HEK293 (cell line): Measurements from ENCODE around the gene DHRS11.

Source experiments
- CTCF ChIA-PET: fragments of 350-600 bp; formaldehyde crosslinking; extraction: SDS; loops from one replicate; lab custom pipeline; 2021; ENCODE audit warnings: antibody characterized with exemption; lab: Yijun Ruan, JAX
- POLR2A ChIA-PET: fragments of 300-600 bp; formaldehyde crosslinking; extraction: SDS; loops from one replicate; lab custom pipeline; 2020; ENCODE audit warnings: antibody characterized with exemption, inconsistent platforms; lab: Yijun Ruan, JAX
- H3K27ac ChIP-seq: fragments of 200-500 bp; sonication (Bioruptor generic); 2 replicates; pipeline ENCODE4 v1.5.1; 2014; ENCODE audit warnings: low read depth, low read length, control low read depth, inconsistent platforms; ENCODE audit errors: extremely low read depth
- H3K36me3 ChIP-seq, 2 experiments: fragments of 200-500 bp in 1 of 2; sonication (Bioruptor generic) in 1 of 2; 1 replicate in 1 of 2; 2 replicates in 1 of 2; pipeline ENCODE4 v1.5.1; 2014 to 2017; ENCODE audit warnings: inconsistent platforms in 2 of 2, low read length in 2 of 2; ENCODE audit not compliant: control insufficient read depth in 2 of 2, insufficient read depth in 1 of 2
- H3K4me1 ChIP-seq: fragments of 200-500 bp; sonication (Bioruptor generic); 2 replicates; pipeline ENCODE4 v1.5.1; 2014; ENCODE audit warnings: mild to moderate bottlenecking, low read length, inconsistent platforms; ENCODE audit not compliant: control insufficient read depth, insufficient read depth
- H3K4me3 ChIP-seq: 2 replicates; pipeline ENCODE4 v1.5.1; 2011; ENCODE audit warnings: low read depth, mild to moderate bottlenecking, control low read depth, low read length, moderate library complexity
- H3K9me3 ChIP-seq: fragments of 200-500 bp; sonication (Bioruptor generic); 2 replicates; pipeline ENCODE4 v1.5.1; 2014; ENCODE audit warnings: low read depth, low read length, inconsistent platforms; ENCODE audit not compliant: control insufficient read depth, insufficient read depth
- BCL11A ChIP-seq: fragments of 450-650 bp; formaldehyde crosslinking; IDR thresholded peaks from 2 replicates; pipeline ENCODE4 v1.5.1; 2016; ENCODE audit warnings: low read depth, missing biosample characterization, missing genetic modification characterization
- MEIS1 ChIP-seq: sonication (generic); formaldehyde crosslinking; IDR thresholded peaks from 2 replicates; pipeline ENCODE4 v1.8.1; 2022; ENCODE audit warnings: missing genetic modification reagents, mild to moderate bottlenecking, borderline replicate concordance
- OSR2 ChIP-seq: fragments of 450-650 bp; formaldehyde crosslinking; IDR thresholded peaks from 2 replicates; pipeline ENCODE4 v1.5.1; 2016; ENCODE audit warnings: missing biosample characterization, missing genetic modification characterization
- TCF7L2 ChIP-seq: IDR thresholded peaks from 2 replicates; pipeline ENCODE4 v1.6.1; 2011; ENCODE audit warnings: low read depth, mild to moderate bottlenecking, inconsistent platforms, low read length, moderate library complexity, borderline replicate concordance
- YY1 ChIP-seq: fragments of 450-650 bp; formaldehyde crosslinking; IDR thresholded peaks from 2 replicates; pipeline ENCODE4 v1.5.1; 2018; ENCODE audit warnings: missing biosample characterization, missing genetic modification characterization
- ZNF114 ChIP-seq: fragments of 450-650 bp; formaldehyde crosslinking; IDR thresholded peaks from 2 replicates; pipeline ENCODE4 v1.5.0; 2017; ENCODE audit warnings: missing biosample characterization, missing genetic modification characterization
- ZNF155 ChIP-seq: fragments of 450-650 bp; formaldehyde crosslinking; IDR thresholded peaks from 2 replicates; pipeline ENCODE4 v1.5.1; 2016; ENCODE audit warnings: missing biosample characterization, missing genetic modification characterization
- ZNF174 ChIP-seq: fragments of 450-650 bp; formaldehyde crosslinking; IDR thresholded peaks from 2 replicates; pipeline ENCODE4 v1.5.0; 2017; ENCODE audit warnings: missing biosample characterization, mild to moderate bottlenecking, missing genetic modification characterization
- ZNF214 ChIP-seq: fragments of 450-650 bp; formaldehyde crosslinking; IDR thresholded peaks from 2 replicates; pipeline ENCODE4 v1.5.1; 2017; ENCODE audit warnings: missing biosample characterization, mild to moderate bottlenecking, missing genetic modification characterization, borderline replicate concordance
- ZNF221 ChIP-seq: fragments of 450-650 bp; formaldehyde crosslinking; IDR thresholded peaks from 2 replicates; pipeline ENCODE4 v1.5.1; 2017; ENCODE audit warnings: missing biosample characterization, missing genetic modification characterization, borderline replicate concordance
- ZNF23 ChIP-seq: fragments of 450-650 bp; formaldehyde crosslinking; IDR thresholded peaks from 2 replicates; pipeline ENCODE4 v1.5.1; 2016; ENCODE audit warnings: missing biosample characterization, missing genetic modification characterization, borderline replicate concordance
- ZNF366 ChIP-seq: fragments of 450-650 bp; formaldehyde crosslinking; conservative IDR thresholded peaks from 2 replicates; pipeline ENCODE4 v1.5.1; 2016; ENCODE audit warnings: missing biosample characterization, missing genetic modification characterization
- ZNF394 ChIP-seq: fragments of 450-650 bp; formaldehyde crosslinking; IDR thresholded peaks from 2 replicates; pipeline ENCODE4 v1.5.1; 2016; ENCODE audit warnings: missing biosample characterization, missing genetic modification characterization, mild to moderate bottlenecking, moderate library complexity, borderline replicate concordance
- ZNF510 ChIP-seq: fragments of 450-650 bp; formaldehyde crosslinking; IDR thresholded peaks from 2 replicates; pipeline ENCODE4 v1.5.1; 2018; ENCODE audit warnings: mild to moderate bottlenecking, missing genetic modification characterization, missing biosample characterization; ENCODE audit not compliant: insufficient replicate concordance
- ZNF544 ChIP-seq: fragments of 450-650 bp; formaldehyde crosslinking; IDR thresholded peaks from 2 replicates; pipeline ENCODE4 v1.5.0; 2017; ENCODE audit warnings: missing biosample characterization, missing genetic modification characterization
- ZNF558 ChIP-seq: fragments of 450-650 bp; formaldehyde crosslinking; IDR thresholded peaks from 2 replicates; pipeline ENCODE4 v1.5.1; 2016; ENCODE audit warnings: missing biosample characterization, missing genetic modification characterization
- ZNF792 ChIP-seq: fragments of 450-650 bp; formaldehyde crosslinking; IDR thresholded peaks from 2 replicates; pipeline ENCODE4 v1.5.1; 2016; ENCODE audit warnings: missing biosample characterization, missing genetic modification characterization
- ZNF843 ChIP-seq: fragments of 450-650 bp; formaldehyde crosslinking; IDR thresholded peaks from 2 replicates; pipeline ENCODE4 v1.5.1; 2016; ENCODE audit warnings: missing biosample characterization, missing genetic modification characterization
- TF ChIP-seq, protein P1 (sequence below): fragments of 450-650 bp; formaldehyde crosslinking; IDR thresholded peaks from 2 replicates; pipeline ENCODE4 v1.5.1; 2016; ENCODE audit warnings: missing biosample characterization, missing genetic modification characterization
- TF ChIP-seq, protein P2 (sequence below): fragments of 450-650 bp; formaldehyde crosslinking; IDR thresholded peaks from 2 replicates; pipeline ENCODE4 v1.5.1; 2016; ENCODE audit warnings: missing biosample characterization, missing genetic modification characterization
- TF ChIP-seq, protein P3 (sequence below): fragments of 450-650 bp; formaldehyde crosslinking; IDR thresholded peaks from 2 replicates; pipeline ENCODE4 v1.5.1; 2016; ENCODE audit warnings: missing biosample characterization, missing genetic modification characterization, low read depth
- TF ChIP-seq, protein P4 (sequence below): fragments of 450-650 bp; formaldehyde crosslinking; IDR thresholded peaks from 2 replicates; pipeline ENCODE4 v1.5.1; 2017; ENCODE audit warnings: missing biosample characterization, missing genetic modification characterization
- TF ChIP-seq, protein P5 (sequence below): fragments of 450-650 bp; formaldehyde crosslinking; IDR thresholded peaks from 2 replicates; pipeline ENCODE4 v1.5.1; 2016; ENCODE audit warnings: missing biosample characterization, missing genetic modification characterization

DHRS11 gene, protein sequence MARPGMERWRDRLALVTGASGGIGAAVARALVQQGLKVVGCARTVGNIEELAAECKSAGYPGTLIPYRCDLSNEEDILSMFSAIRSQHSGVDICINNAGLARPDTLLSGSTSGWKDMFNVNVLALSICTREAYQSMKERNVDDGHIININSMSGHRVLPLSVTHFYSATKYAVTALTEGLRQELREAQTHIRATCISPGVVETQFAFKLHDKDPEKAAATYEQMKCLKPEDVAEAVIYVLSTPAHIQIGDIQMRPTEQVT

DNA sequence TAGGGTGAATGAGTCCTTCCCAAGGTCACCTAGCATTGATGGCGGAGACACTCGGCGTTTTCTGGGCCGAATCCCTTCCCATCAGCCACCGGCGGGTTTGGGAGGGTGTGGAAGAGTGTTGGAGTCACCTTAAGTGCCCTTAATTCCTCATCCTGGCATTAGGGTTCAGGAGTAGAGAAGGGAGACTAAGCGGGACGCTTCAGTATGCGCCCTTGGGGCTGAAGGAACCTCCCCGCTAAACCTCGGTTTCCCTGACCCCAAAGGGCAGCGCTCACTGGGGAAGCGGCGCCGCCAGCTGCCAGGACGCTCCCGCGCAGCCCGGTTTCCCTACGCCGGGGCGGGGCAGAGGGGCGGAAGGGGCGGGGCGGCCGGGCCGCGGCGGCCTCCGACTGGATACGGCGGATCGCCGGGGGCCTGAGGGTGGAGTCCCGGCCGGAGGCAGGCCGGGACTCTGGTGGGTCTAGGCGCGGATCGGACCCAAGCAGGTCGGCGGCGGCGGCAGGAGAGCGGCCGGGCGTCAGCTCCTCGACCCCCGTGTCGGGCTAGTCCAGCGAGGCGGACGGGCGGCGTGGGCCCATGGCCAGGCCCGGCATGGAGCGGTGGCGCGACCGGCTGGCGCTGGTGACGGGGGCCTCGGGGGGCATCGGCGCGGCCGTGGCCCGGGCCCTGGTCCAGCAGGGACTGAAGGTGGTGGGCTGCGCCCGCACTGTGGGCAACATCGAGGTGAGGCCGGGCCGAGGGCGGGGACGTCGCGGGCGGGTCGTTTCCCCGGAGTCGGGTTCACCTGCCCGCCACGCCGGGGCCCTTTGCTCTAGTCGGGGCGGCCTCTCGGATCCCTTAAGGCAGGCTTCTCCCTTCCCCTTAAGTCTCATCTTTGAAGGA is at the start of gene DHRS11:
Gene DHRS11, plus strand, starts transcription at position 446 of the 882 bp plus-strand sequence. Its CDS starts 131 bp downstream, at position 577.
- ChIA-PET POLR2A (interaction anchor here (0.6 to 3.4 kb wide), 7 partner anchors 8 to 782 kb away, joined by 3 to 70 read pairs (median 3); partner anchors contain the start of genes GGNBP2, MRM1, MYO19 and PIGW), CTCF (interaction anchor here (0.6 to 3.0 kb wide), 2 partner anchors 9 to 11 kb away, joined by 4 to 32 read pairs; partner anchors contain the start of gene MRM1)
- H3K4me1 ChIP-seq: peaks cover 10% of the 10 kb centered on the region; the same call in 1 of the 2 replicates
- H3K9me3 ChIP-seq: no peaks in the 10 kb centered on the region
- H3K4me3 ChIP-seq: peak within 1 kb of the TSS; percentile 77
- H3K36me3 ChIP-seq: peaks cover 23 to 68% of the 10 kb centered on the region in 2 experiments
- peak within 1 kb of the TSS; percentile 86 for H3K27ac ChIP-seq
- no peak for TF ChIP-seq ZNF843
- TF ChIP-seq, protein P1, sequence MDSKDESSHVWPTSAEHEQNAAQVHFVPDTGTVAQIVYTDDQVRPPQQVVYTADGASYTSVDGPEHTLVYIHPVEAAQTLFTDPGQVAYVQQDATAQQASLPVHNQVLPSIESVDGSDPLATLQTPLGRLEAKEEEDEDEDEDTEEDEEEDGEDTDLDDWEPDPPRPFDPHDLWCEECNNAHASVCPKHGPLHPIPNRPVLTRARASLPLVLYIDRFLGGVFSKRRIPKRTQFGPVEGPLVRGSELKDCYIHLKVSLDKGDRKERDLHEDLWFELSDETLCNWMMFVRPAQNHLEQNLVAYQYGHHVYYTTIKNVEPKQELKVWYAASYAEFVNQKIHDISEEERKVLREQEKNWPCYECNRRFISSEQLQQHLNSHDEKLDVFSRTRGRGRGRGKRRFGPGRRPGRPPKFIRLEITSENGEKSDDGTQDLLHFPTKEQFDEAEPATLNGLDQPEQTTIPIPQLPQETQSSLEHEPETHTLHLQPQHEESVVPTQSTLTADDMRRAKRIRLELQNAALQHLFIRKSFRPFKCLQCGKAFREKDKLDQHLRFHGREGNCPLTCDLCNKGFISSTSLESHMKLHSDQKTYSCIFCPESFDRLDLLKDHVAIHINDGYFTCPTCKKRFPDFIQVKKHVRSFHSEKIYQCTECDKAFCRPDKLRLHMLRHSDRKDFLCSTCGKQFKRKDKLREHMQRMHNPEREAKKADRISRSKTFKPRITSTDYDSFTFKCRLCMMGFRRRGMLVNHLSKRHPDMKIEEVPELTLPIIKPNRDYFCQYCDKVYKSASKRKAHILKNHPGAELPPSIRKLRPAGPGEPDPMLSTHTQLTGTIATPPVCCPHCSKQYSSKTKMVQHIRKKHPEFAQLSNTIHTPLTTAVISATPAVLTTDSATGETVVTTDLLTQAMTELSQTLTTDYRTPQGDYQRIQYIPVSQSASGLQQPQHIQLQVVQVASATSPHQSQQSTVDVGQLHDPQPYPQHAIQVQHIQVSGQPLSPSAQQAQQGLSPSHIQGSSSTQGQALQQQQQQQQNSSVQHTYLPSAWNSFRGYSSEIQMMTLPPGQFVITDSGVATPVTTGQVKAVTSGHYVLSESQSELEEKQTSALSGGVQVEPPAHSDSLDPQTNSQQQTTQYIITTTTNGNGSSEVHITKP (tag by site-specific recombination): no peak; the same call in 1 of the 2 replicates
- TF ChIP-seq ZNF394 (tag by site-specific recombination): no peak
- no peak for TF ChIP-seq BCL11A (tag by site-specific recombination)
- TF ChIP-seq TCF7L2: no peak
- TF ChIP-seq ZNF23 (tag by site-specific recombination): no peak
- no peak for TF ChIP-seq ZNF114 (tag by site-specific recombination)
- TF ChIP-seq MEIS1 (CRISPR knock-in tag): no peak
- TF ChIP-seq ZNF174 (tag by site-specific recombination): no peak
- TF ChIP-seq, protein P2, sequence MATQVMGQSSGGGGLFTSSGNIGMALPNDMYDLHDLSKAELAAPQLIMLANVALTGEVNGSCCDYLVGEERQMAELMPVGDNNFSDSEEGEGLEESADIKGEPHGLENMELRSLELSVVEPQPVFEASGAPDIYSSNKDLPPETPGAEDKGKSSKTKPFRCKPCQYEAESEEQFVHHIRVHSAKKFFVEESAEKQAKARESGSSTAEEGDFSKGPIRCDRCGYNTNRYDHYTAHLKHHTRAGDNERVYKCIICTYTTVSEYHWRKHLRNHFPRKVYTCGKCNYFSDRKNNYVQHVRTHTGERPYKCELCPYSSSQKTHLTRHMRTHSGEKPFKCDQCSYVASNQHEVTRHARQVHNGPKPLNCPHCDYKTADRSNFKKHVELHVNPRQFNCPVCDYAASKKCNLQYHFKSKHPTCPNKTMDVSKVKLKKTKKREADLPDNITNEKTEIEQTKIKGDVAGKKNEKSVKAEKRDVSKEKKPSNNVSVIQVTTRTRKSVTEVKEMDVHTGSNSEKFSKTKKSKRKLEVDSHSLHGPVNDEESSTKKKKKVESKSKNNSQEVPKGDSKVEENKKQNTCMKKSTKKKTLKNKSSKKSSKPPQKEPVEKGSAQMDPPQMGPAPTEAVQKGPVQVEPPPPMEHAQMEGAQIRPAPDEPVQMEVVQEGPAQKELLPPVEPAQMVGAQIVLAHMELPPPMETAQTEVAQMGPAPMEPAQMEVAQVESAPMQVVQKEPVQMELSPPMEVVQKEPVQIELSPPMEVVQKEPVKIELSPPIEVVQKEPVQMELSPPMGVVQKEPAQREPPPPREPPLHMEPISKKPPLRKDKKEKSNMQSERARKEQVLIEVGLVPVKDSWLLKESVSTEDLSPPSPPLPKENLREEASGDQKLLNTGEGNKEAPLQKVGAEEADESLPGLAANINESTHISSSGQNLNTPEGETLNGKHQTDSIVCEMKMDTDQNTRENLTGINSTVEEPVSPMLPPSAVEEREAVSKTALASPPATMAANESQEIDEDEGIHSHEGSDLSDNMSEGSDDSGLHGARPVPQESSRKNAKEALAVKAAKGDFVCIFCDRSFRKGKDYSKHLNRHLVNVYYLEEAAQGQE (tag by site-specific recombination): no peak
- TF ChIP-seq ZNF792 (tag by site-specific recombination): no peak
- no peak for TF ChIP-seq ZNF214 (tag by site-specific recombination)
- TF ChIP-seq, protein P3, sequence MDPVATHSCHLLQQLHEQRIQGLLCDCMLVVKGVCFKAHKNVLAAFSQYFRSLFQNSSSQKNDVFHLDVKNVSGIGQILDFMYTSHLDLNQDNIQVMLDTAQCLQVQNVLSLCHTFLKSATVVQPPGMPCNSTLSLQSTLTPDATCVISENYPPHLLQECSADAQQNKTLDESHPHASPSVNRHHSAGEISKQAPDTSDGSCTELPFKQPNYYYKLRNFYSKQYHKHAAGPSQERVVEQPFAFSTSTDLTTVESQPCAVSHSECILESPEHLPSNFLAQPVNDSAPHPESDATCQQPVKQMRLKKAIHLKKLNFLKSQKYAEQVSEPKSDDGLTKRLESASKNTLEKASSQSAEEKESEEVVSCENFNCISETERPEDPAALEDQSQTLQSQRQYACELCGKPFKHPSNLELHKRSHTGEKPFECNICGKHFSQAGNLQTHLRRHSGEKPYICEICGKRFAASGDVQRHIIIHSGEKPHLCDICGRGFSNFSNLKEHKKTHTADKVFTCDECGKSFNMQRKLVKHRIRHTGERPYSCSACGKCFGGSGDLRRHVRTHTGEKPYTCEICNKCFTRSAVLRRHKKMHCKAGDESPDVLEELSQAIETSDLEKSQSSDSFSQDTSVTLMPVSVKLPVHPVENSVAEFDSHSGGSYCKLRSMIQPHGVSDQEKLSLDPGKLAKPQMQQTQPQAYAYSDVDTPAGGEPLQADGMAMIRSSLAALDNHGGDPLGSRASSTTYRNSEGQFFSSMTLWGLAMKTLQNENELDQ (tag by site-specific recombination): no peak
- TF ChIP-seq ZNF510 (tag by site-specific recombination): no peak
- no peak for TF ChIP-seq ZNF558 (tag by site-specific recombination)
- TF ChIP-seq, protein P4, sequence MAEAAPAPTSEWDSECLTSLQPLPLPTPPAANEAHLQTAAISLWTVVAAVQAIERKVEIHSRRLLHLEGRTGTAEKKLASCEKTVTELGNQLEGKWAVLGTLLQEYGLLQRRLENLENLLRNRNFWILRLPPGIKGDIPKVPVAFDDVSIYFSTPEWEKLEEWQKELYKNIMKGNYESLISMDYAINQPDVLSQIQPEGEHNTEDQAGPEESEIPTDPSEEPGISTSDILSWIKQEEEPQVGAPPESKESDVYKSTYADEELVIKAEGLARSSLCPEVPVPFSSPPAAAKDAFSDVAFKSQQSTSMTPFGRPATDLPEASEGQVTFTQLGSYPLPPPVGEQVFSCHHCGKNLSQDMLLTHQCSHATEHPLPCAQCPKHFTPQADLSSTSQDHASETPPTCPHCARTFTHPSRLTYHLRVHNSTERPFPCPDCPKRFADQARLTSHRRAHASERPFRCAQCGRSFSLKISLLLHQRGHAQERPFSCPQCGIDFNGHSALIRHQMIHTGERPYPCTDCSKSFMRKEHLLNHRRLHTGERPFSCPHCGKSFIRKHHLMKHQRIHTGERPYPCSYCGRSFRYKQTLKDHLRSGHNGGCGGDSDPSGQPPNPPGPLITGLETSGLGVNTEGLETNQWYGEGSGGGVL: no peak
- TF ChIP-seq ZNF221 (tag by site-specific recombination): no peak
- TF ChIP-seq ZNF366: no peak
- TF ChIP-seq OSR2 (tag by site-specific recombination): no peak
- TF ChIP-seq ZNF544 (tag by site-specific recombination): no peak
- no peak for TF ChIP-seq ZNF155
- TF ChIP-seq, protein P5, sequence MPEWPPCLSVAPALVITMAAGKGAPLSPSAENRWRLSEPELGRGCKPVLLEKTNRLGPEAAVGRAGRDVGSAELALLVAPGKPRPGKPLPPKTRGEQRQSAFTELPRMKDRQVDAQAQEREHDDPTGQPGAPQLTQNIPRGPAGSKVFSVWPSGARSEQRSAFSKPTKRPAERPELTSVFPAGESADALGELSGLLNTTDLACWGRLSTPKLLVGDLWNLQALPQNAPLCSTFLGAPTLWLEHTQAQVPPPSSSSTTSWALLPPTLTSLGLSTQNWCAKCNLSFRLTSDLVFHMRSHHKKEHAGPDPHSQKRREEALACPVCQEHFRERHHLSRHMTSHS (tag by site-specific recombination): no peak
- TF ChIP-seq YY1: no peak
